GM21576 (cell line): ENCODE data around the gene C1QTNF6.

ENCODE experiments used
- ATAC-seq: cut with Tn5 transposase; IDR thresholded peaks from one replicate; pipeline ENCODE4 v1.9.1; 2021; ENCODE audit warnings: mild to moderate bottlenecking, moderate library complexity; ENCODE audit not compliant: unreplicated experiment

The C1QTNF6 gene

DNA sequence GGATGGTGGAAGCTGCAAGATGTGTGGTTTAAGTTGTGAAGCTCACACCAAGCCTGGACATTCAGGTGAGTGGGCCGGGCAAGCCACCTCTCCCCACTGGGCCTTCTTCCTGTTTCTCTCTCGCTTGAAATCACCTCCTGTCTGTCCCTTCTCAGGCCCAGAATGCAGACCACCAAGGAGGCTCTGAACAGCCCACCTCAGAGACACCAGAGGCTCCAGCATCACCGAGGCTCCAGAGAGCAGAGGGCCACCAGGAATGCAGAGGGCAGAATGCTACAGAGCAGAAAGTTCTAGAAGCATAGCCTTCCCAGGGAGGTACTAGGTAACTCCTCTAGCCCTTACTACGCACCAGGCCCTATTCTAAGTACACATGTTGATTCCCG is 23.6 kb downstream of the C1QTNF6 start:
- ATAC-seq: no peak

DNA sequence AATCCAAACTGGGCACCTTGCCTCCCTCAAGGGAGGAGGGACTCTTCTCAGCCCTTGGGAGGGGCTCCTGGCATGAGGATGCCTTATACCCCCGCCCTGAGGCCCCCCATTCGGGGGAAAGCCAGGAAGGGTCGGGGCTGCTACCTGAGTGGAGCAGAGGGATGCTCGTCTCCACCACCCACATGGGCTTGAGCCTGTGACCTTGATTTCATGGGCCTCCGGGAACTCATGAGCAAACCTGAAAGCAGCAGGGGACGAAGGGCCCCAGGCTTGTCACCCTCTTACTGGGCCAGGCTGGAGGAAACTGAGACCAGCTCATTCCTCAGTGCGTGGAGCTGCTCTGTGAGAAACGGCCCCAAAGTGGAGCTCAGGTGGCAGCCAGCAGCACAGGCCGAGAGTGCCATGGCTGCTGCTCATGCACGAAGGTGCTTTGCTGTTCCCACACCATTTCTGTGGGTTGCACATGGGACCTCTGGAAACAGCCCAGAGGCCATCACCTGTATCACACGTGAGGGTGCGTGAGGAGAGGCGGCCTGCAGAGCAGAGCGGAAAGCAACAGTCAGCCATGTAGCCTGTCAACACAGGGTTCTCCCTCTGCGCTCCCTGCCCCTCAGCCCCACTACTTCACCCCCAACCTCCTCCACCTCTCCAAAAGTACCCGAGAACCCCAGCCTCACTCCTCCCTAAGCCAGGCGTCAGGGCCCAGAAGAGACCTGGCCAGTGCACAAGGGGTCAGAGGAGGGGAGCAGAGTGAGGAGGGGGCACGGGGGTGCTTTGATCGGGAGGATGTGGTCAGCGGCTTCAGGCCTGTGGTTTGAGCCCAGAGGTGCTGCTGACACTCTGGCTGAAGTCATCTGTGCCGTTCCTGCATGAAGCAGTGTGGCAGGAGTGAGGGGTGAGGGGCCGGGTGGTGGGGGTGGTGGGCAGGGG is 24.2 kb downstream of the C1QTNF6 start:
- peak; percentile 37 for ATAC-seq

DNA sequence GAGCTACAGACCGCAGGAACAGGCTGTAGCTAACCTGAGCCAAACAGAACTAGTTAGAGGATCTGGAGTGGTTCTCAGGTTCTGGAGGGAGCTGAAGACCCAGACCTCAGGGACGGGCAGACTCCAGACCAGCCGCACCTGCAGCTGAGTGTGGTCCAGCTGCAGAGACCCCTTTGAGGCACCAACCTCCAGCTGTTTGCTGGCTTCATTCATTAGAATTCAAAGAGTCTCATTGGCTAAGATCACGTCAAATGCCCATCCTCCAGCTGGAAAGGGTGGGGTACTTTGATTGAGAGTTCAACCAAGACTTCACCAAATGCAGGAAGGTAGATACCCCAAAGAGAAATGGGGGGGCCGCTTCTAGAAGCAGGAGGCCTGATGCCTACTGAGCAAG is 25.0 kb downstream of the C1QTNF6 start:
- ATAC-seq: no peak

DNA sequence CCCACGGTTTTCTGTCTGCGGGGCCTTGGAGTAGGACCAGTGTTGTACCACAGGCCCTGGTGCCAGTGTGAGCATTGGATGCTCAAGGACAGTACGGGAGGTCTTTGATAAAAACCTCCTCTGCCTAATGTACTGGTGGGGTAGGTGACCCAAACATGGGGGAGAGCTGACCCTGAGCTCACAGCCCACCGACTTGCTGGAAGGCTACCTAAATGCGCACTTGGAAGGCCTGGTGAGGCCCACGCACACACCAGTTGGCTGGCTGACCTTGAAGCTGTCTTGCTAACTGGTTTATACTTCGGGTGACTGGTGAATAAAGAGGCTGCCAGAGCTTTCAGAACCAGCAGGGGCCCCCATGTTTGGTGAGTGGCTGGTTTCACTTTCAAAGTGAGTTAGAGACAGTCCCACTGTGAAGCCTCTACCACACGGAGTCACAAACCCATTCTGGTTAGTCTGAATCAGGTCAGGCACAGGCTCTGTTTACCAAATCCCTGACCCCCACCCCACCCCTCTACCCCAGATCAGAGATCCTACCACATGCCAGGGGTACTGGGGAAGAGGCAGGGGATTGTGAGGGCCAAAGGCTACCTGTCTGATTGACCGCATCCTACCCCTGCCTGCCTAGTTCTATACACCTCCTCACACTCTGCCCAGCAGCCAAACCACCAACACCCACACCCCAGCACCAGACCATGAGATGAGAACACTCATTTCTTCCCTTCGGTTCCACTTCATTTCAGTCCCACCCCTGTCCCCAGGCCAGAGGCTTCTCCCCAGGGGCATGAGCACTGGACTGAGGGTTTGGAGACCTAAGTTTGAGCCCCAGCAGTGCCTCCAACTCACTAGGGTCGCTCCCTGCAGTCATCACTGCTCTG is 25.6 kb downstream of the C1QTNF6 start:
- ATAC-seq: peak; percentile 43

DNA sequence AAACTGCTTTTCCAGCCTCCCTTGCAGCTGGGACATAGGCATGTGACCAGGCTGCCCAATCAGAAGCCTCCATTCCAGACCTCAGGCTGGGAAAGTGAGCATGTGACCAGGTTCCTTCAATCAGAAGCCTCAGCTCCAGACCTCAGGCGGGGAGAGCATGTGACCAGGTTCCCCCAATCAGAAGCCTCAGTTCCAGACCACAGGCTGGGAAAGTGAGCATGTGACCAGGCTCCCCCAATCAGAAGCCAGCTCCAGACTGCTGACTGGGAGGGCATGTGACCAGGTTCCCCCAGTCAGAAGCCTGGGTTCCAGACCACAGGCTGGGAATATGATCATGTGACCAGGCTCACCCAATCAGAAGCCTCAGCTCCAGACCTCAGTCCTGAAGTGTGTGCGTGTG is 26.6 kb downstream of the C1QTNF6 start:
- no peak for ATAC-seq

DNA sequence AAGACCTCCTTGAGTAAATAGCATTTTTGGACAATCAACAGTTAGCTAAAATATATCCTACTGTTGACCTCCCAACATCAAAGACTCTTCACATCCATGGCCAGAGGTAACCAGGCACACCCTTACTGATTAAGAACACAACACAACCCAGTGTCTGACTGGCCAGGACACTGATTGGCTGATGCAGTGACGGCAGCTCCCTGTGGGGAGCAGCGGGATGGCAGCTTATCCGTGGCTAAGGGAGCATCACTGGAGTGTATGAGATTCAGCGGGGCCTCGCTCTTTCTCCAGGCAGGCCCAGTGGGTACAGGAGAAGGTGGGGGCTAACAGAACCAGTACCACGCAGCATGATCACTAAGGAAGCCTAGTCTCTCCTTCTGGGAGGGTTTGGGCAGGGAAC is 28.0 kb downstream of the C1QTNF6 start:
- no peak for ATAC-seq

DNA sequence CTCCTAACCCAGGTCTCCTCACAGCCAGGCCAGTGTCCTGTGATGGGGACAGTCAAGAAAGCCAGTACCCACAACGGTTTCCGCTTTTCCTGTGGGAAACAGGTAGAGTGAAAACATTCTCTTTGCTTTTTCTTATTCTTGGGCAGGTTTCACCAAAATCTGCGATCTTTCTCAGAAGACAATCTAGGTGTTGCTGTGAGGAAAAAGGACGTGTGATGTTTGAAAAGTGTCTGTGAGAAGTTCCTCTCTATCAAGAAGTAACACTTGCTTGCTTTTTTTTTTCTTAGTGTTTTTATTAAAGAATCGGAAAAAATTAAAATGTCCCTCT is 29.1 kb downstream of the C1QTNF6 start:
- ATAC-seq: no peak

DNA sequence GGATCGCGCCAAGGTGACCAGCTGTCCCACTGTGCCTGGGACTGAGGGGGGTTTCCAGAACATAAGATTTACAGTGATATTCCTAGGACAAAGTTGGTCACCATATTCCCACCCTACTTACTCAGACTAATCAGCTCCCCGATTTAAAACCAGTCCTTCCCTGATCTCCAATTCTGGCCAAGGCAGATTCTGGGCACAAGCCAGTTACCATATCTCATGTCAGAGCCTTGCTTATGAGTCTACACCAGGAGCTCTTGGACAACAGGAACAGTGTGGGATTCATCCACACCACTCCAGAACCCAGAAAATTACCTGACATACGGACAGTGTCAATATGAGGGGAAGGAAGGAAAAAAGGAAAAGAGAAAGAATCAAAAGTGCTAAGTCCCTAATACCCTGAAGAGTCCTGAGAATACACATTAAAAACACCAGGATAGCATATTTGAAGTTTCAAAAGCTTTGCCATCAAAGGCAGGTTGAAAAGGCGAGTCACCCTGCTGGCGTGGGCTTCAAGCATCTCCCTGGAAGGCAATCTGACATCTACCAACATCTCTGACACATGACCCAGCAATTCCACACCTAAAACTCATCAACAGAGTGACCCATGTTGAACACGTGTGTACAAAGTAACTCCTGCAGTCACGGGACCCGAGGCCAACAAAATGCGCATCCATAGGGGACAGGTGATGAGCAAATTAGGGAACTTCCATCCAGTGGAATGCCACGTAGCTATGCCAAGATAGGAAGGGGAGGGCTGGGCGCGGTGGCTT is 30.3 kb downstream of the C1QTNF6 start:
- ATAC-seq: no peak

DNA sequence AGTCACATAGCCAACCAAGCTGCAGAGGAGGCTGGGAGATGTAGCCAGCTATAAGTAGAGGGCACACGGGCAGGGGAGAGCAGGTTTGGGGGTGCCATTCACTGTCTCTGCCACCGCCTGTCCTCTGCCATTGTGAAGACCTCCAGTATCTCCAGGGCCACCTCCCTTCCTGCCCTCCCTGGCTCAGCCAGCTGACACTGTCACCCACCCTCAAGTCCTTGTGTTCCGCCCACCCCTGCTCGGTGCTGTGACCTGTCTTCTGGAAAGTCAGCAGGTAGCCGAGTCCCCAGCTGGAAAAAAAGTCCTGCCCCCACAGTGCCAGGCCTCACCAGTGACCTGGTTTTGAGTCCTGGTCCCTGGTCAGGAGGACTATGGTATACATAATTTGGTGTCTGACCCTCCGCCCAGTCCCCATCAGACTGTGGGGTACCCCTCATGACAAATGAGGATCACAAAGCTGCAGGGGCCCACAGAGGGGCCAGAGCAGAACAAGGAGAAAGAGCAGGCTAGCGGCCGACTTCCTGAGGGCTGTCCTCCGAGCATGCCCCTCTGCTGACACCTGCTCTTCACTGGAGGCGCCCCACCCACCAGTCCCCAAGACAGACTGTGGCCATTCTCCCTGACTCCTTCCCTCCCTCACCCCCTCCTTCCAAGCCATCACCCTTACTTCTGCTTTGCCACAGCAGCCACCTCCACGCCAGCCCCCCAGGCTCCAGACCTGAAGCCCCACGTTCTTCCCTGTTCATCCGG is 31.2 kb downstream of the C1QTNF6 start:
- no peak for ATAC-seq

DNA sequence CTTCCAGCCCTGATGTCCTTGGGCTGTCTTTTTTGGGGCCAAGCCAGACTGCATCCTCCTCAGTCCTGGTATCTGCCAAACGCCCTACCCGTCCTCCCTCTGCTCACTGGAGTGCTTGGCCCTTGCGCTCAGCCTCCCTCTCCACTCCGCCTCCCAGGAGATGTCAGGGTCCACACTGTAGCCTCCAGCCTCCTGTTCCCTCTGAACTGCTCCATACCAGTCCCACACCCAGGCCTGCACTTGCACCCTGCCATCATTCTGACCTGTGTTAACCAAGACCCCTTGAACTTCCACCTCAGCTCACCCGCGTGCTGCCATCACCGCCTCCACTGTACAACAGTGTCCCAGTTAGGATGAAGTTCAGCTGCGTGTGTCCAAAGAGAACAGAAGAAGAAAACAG is 32.1 kb downstream of the C1QTNF6 start:
- ATAC-seq: no peak

DNA sequence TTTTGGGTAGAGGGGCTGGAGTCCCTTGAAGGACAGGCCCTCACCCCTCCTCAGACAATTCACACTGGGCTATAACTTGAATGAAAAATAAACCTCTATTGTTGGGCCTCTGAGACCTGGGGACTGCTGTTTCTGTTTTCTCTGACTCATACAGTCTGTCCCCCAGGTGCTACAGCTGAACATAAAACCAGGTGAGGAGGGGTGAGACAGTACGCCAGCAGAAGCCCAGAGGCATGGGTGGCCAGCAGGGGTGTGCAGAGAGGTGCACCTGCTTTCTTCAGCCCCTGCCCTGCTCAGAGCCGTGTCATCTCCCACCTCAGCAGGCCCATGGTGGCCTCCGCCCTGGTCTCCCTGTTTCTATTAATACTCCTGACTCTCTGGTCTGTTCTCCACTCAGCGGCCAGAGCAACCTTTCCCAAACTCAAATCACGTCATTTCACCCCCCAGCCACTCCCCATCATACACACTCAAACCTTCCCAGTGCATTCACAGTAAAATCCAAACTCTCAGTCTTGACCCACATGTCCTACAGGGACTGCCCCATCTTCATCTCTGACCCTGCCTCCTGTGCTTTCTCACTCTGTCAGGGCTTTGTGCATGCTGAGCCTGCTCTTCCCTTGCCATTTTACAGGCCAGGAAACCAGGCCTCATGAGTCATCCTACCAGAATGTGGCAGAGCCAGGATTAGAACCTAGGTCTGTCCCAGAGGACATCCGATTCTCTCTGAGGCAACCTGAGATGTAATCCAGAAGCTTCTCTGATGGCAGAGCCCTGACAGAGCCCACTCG is 32.9 kb downstream of the C1QTNF6 start:
- ATAC-seq: no peak

DNA sequence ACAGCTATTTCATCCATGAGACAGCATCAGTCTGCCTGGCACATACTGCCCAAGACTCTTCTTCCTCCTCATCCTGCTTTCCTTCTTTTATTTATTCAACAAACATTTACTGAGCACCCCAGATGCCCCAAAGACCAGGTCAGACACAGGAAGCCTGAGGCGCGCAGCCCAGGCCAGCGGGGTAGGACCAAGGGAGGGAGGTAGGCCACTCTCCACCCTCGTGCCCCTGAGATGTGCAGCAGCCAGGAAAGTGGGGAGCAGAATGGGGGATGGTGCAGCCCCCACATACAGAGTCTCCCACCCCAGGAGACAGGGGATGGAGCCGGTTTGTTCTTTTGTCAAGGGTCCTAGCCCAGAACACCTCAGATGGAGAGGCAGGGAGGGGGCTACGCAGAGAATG is 34.1 kb downstream of the C1QTNF6 start:
- ATAC-seq: no peak

DNA sequence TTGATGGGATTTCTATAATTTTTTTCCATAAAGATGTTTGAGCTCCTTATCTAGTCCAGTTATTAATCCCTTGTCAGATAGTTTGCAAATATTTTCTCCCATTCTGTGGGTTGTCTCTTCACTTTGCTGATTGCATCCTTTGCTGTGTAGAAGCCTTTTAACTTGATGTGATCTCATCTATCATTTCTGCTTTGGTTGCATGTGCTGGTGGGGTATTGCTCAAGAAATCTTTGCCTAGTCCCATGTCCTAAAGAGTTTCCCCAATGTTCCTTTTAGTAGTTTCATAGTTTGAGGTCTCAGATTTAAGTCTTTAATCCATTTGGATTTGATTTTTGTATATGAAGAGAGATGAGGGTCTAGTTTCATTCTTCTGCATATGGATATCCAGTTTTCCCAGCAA is 36.6 kb downstream of the C1QTNF6 start:
- no peak for ATAC-seq

DNA sequence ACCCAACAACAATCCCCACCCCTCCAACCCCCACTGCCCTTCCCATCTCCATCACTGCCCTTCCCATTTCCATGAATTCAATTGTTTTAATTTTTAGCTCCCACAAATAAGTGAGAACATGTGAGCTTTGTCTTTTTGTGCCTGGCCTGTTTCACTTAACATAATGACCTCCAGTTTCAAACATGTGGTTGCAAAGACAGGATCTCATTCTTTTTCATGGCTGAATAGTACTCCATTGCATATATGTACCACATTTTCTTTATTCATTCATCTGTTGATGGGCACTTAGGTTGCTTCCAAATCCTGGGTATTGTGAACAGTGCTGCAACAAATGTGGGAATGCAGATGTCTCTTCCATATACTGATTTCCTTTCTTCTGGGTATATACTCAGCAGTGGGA is 37.3 kb downstream of the C1QTNF6 start:
- ATAC-seq: no peak

DNA sequence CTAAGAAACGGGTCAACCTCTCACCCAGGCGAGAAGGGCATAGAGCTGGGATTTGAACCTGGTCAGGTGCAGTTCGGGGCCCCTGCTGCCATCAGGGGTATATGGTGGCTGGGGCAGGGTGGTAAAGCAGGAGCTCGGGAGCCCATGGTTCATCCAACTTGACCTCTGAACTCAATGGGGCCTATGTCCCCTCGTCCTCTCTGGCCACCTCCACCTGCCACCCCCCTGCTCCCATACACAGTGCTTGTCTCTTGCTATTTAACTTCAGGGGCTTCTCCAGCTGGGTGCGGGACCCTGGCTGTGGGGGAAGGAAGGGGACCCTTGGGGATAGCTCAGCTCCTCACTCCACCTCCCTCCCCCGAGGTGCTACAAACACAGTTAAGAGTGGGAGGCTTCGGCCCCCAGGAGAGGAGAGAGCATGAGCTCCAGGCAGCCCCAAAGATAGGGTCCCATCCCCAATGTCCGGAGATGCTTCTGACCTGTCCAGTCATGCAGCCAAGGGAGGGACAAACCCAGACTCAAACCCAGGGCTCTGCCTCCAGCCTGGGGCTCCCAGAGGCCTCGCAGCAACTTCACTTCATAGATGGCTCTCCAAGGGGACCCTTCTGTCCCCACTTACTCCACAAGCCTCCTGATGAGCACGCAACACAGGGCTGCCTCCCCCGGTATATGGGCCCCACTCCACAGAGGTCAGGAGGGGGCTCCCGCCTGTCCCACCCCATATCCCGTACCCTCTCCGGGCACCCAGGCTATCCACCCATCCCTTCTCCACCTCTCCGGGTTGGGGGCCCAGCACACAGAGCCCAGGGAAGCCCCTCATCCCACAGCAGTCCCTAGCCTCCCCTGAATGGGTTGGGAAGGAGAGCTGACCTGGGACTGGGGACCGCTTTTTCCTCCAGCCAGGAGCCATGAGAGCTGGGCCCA is 39.0 kb downstream of the C1QTNF6 start:
- peak; percentile 14 for ATAC-seq

DNA sequence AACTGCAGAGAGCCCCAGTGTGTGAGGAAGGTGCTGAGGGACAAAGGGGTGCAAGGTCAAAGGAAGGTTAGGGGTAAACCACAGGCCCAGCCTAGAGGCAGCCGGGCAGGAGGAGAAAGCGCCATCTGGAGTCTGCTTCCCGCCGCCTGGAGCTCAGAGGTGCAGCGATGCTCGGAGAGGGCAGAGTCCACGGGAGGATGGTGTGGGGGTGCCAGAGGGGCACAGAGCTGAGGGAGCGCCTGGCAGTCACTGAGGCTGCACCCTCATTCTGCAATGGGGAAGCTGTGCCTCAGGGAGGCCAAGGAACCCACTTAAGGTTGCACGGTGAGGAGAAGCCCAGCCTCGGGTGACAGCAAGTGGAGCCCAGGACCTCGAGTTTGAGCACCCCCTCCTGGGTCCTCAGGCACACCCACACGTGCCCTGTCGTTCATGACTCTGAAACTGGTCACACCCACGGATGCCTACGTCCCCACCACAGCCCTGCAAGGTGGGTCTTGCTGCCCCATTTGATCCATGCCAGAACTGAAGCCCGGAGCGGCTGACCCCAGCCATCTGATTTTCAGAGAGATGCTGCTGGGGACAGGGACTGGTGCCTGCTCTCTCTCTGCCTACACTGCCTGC is 39.9 kb downstream of the C1QTNF6 start:
- ATAC-seq: no peak

DNA sequence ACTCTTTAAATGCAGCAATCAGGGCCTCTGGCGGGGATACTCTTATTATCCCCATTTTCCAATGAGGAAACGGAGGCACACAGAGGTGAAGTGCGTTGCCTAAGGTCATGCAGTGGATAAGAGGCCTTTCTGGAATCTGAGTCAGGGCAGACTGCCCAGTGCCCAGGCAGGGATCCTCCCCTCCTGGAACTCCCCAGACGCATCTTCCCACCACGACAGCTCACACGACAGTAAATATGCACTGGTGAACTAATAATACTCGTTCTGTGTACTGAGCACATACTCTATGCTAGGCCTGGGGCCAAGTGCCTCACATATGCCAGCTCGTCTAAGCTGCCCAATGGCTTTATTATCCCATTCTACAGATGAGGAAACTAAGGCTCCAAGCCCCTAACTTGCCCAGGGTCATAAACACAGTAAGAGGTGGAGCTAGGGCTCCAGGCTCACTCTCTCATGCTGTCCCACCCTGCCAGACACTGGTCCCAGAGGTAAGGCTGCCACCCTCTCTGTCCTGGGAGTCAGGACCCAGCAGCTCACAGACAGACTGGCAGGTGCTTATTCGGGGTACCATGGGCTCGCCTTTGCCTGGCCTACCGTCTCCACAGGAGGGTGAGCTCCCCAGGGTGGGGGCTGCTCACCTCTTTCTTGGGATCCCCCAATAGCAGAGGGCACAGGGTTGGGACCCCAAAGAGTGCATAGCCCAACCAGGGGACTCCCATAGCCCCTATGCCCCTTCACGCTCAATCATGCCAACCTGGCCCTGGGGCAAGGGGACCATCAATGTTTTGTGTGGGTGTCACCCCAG is 40.7 kb downstream of the C1QTNF6 start:
- no peak for ATAC-seq
